ENCODE results near the gene CMTM2. TPM values are rescaled to one million over a fixed set of nuclear protein-coding genes. Genes with fewer than 3 reads are reported as not detected.

CMTM2 gene, protein sequence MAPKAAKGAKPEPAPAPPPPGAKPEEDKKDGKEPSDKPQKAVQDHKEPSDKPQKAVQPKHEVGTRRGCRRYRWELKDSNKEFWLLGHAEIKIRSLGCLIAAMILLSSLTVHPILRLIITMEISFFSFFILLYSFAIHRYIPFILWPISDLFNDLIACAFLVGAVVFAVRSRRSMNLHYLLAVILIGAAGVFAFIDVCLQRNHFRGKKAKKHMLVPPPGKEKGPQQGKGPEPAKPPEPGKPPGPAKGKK
- not detected for total RNA-seq

DNA sequence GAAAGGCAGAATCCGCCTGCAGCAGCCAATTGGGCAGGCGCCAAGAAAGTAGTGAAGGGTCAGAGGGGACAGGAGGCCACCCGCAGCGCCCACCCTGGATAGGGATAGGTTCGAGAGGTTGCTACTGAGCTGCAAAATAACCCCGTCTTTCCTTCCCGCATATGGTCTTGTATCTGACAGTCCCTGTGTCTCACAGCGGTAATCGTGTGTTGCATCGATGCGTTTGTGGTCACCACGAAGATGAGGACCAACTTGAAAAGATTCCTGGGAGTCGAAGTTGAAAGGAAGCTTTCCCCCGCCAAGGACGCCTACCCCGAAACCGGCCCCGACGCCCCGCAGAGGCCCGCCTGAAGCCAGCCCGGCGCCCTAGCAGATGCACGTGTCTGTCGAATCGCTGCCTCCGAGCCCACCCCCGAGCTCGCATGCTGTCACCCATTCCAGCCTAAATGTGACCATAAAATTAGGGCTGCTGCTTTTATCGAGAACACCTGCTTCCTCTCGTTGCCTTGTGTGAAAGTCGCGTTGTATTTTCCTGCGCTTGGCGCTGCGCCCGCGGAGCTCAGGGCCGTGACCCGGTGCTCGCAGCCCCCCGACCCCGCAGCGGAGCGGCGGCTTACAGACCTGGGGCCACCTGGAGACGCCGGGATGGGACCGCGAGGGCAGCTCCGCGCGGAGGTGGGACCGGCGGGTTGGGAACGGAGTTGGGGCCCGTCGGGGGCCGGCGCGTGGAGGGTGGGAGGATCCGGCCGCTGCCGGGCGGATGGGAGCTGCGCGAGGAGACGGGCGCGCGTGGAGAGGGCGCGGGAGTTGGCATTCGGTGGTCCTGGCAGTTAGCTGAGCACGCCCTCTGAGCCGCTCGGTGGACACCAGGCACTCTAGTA is at the start of gene CMTM2:
Gene CMTM2, plus strand, starts transcription at position 813 of the 881 bp plus-strand sequence. CDS start 145 bp downstream, outside the sequence.
- WGBS, 2 donors = 25 to 46% methylated on average over 19 to 75 of the region's 77 CpGs
- Histone ChIP-seq H3K9me3 (no peaks in the 10 kb centered on the region), H3K27ac (no peak within 1 kb of the TSS), H3K4me3 (no peak within 1 kb of the TSS), H3K4me1 (no peaks in the 10 kb centered on the region), H3K36me3 (replicated peaks in 1 of 2; ENCODE audit: insufficient read depth in 1 of 2, low read depth in 2 of 2) (no peaks in the 10 kb centered on the region), H3K27me3 (no peaks in the 10 kb centered on the region)
- TF ChIP-seq, protein P1, sequence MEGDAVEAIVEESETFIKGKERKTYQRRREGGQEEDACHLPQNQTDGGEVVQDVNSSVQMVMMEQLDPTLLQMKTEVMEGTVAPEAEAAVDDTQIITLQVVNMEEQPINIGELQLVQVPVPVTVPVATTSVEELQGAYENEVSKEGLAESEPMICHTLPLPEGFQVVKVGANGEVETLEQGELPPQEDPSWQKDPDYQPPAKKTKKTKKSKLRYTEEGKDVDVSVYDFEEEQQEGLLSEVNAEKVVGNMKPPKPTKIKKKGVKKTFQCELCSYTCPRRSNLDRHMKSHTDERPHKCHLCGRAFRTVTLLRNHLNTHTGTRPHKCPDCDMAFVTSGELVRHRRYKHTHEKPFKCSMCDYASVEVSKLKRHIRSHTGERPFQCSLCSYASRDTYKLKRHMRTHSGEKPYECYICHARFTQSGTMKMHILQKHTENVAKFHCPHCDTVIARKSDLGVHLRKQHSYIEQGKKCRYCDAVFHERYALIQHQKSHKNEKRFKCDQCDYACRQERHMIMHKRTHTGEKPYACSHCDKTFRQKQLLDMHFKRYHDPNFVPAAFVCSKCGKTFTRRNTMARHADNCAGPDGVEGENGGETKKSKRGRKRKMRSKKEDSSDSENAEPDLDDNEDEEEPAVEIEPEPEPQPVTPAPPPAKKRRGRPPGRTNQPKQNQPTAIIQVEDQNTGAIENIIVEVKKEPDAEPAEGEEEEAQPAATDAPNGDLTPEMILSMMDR (IDR thresholded peaks at IDR 0.05) = no peak
- TF ChIP-seq POLR2A (IDR thresholded peaks at IDR 0.05) = no peak
- no peak for DNase-seq
- intact Hi-C loops (cut with DNase I) = no loop called here
- no peak for ATAC-seq

DNA sequence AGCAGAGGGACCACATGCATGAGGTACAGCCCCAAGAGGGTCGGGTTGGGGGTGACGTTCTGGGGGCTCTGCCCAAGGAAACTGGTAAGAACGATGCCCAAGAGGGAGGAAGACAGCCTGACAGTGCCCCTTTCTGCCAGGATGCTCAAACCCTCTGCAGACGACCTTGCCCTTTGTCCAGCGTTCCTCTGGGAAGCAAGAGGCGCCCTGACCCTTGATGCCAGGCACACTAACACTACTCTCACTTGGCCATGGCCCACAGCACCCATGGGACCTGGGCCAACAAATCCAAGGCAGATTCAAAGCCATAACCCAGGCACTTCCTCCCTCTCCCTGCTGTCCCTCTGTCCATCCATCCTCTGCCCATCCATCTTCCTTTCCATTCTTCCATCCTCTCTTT is 49.8 kb upstream of the CMTM2 start:
- Histone ChIP-seq H3K27me3 (no peaks in the 10 kb centered on the region), H3K4me3 (no peak overlapping the region), H3K36me3 (replicated peaks in 1 of 2; ENCODE audit: insufficient read depth in 1 of 2, low read depth in 2 of 2) (peaks cover 0 to 26% of the 10 kb centered on the region in 2 donors), H3K4me1 (no peaks in the 10 kb centered on the region), H3K9me3 (no peaks in the 10 kb centered on the region), H3K27ac (no peak overlapping the region)
- WGBS, 2 donors = 85 to 87% methylated on average over 5 to 6 of the region's 6 CpGs
- intact Hi-C loops (cut with DNase I) = no loop called here
- ATAC-seq (no peak), DNase-seq (no peak)
- TF ChIP-seq POLR2A (IDR thresholded peaks at IDR 0.05) = no peak
- TF ChIP-seq, protein P1 (IDR thresholded peaks at IDR 0.05) = no peak

DNA sequence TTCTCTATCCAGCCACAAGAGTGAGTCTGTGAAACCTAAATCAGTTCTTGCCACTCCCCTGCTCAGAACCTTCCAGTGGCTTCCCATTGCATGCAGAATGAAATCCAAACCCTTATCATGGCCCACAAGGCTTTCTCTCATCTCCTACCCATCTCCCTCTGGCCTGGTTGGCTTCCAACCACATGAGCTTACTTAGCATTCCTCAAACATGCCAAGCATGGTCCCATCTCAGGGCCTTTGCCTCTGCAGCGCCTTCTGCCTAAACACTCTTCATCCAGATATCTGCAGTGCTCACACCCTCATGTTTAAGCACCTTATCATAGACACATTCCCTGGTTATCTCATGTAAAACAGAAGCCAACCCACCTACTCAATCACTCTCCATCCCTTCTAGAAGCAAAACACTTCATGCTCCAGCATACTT is 44.9 kb upstream of the CMTM2 start:
- Histone ChIP-seq H3K27ac (no peak overlapping the region), H3K36me3 (replicated peaks in 1 of 2; ENCODE audit: insufficient read depth in 1 of 2, low read depth in 2 of 2) (peaks cover 5 to 23% of the 10 kb centered on the region in 2 donors), H3K4me1 (no peaks in the 10 kb centered on the region), H3K9me3 (no peaks in the 10 kb centered on the region), H3K27me3 (no peaks in the 10 kb centered on the region), H3K4me3 (no peak overlapping the region)
- no peak for DNase-seq
- intact Hi-C loops (cut with DNase I) = no loop called here
- 100% methylated on average over 1 of the region's 1 CpG for WGBS, 2 donors
- TF ChIP-seq, protein P1 (IDR thresholded peaks at IDR 0.05) = no peak
- no peak for TF ChIP-seq POLR2A (IDR thresholded peaks at IDR 0.05)
- no peak for ATAC-seq

DNA sequence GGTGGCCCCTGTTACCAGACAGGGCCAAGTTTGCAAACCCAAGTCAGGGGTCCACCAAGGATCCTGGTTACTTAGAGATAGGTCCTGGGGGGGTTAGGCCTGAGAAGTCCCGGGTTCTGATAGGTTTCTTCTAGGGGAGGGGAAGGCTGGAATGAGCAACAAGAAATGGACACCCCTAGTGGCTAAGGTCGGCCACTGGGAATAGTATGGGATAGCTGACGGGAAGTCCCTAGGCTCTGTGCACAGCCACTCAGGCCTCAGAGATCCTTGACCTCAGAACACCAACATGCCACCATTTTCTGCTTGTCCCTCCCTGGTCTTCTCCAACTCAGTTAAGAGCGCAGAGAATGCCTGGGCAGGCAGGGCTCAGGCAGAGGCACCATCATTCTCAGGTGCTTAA is 42.7 kb upstream of the CMTM2 start:
- intact Hi-C loops (cut with DNase I) = no loop called here
- Histone ChIP-seq H3K27me3 (no peaks in the 10 kb centered on the region), H3K36me3 (replicated peaks in 1 of 2; ENCODE audit: insufficient read depth in 1 of 2, low read depth in 2 of 2) (peaks cover 5 to 8% of the 10 kb centered on the region in 2 donors), H3K4me3 (no peak overlapping the region), H3K4me1 (no peaks in the 10 kb centered on the region), H3K9me3 (no peaks in the 10 kb centered on the region), H3K27ac (no peak overlapping the region)
- TF ChIP-seq, protein P1 (IDR thresholded peaks at IDR 0.05) = no peak
- TF ChIP-seq POLR2A (IDR thresholded peaks at IDR 0.05) = no peak
- no peak for ATAC-seq
- DNase-seq = no peak
- 77 to 94% methylated on average over 4 of the region's 4 CpGs for WGBS, 2 donors
